Measurements from ENCODE around the gene PPP1R1B. TPM values are rescaled to one million over a fixed set of nuclear protein-coding genes. Genes with fewer than 3 reads are reported as not detected.

The PPP1R1B gene
- total RNA-seq, 1 experiment from 2014 or later, result not detected

GRCh38 chr17:39625198-39625785 lies 1.5 kb upstream of the PPP1R1B start:
- H3F3A ChIP-seq (ENCODE audit: insufficient read depth, low read depth), result peaks cover 15% of the 10 kb centered on the region; the same call in 1 of the 2 replicates
- no peaks in the 10 kb centered on the region for H3K79me2 ChIP-seq (ENCODE audit: low read depth)
- no peak overlapping the region for H3K27ac ChIP-seq
- H3K36me3 ChIP-seq (ENCODE audit: low read depth), result no peaks in the 10 kb centered on the region
- H2AFZ ChIP-seq, result no peak overlapping the region
- no peak for DNase-seq
- H3K9me3 ChIP-seq (ENCODE audit: insufficient read depth, low read depth), result no peaks in the 10 kb centered on the region
- H3K4me2 ChIP-seq, result no peak overlapping the region
- H3K27me3 ChIP-seq (ENCODE audit: insufficient read depth, low read depth), result no peaks in the 10 kb centered on the region
- POLR2A ChIA-PET (ENCODE audit: unreplicated experiment), result no interaction called here
- H3K9me2 ChIP-seq (ENCODE audit: insufficient read depth), result no peaks in the 10 kb centered on the region
- 0 out of 2 replicates have a peak, but pooled peaks cover 8% of the 10 kb centered on the region for H3K4me1 ChIP-seq (replicated peaks; ENCODE audit: insufficient read depth)
- no peak overlapping the region for H3K4me3 ChIP-seq
- TF ChIP-seq CTCF (conservative IDR thresholded peaks at IDR 0.05) (no peak), EZH2 (IDR thresholded peaks at IDR 0.05; ENCODE audit: low read depth) (no peak)
- CTCF ChIA-PET, result interaction anchor here (0.5 kb wide), 1 partner anchor 105 kb away, joined by 5 read pairs; the partner anchor contains the start of gene MIEN1
- intact Hi-C loops (cut with micrococcal nuclease; ENCODE audit: unreplicated experiment), result no loop called here
- no TSS peak for BruUV-seq (replicated peaks)
- no peaks in the 10 kb centered on the region for H4K20me1 ChIP-seq (ENCODE audit: insufficient read depth)

GRCh38 chr17:39627047-39627711 lies 427 bp downstream of the PPP1R1B start:
- no peaks in the 10 kb centered on the region for H3K27me3 ChIP-seq (ENCODE audit: insufficient read depth, low read depth)
- no peaks in the 10 kb centered on the region for H3K9me3 ChIP-seq (ENCODE audit: insufficient read depth, low read depth)
- POLR2A ChIA-PET (ENCODE audit: unreplicated experiment), result no interaction called here
- TF ChIP-seq EZH2 (IDR thresholded peaks at IDR 0.05; ENCODE audit: low read depth), result no peak
- no peak for TF ChIP-seq CTCF (conservative IDR thresholded peaks at IDR 0.05)
- no peaks in the 10 kb centered on the region for H3K9me2 ChIP-seq (ENCODE audit: insufficient read depth)
- BruUV-seq (replicated peaks), result no TSS peak
- DNase-seq, result no peak
- H2AFZ ChIP-seq, result no peak overlapping the region
- H3K79me2 ChIP-seq (ENCODE audit: low read depth), result no peaks in the 10 kb centered on the region
- no peaks in the 10 kb centered on the region for H4K20me1 ChIP-seq (ENCODE audit: insufficient read depth)
- no peak overlapping the region for H3K4me3 ChIP-seq
- intact Hi-C loops (cut with micrococcal nuclease; ENCODE audit: unreplicated experiment), result no loop called here
- no peak overlapping the region for H3K27ac ChIP-seq
- H3F3A ChIP-seq (ENCODE audit: insufficient read depth, low read depth), result peaks cover 22% of the 10 kb centered on the region; the same call in 1 of the 2 replicates
- peaks cover 26% of the 10 kb centered on the region for H3K4me1 ChIP-seq (replicated peaks; ENCODE audit: insufficient read depth)
- no peaks in the 10 kb centered on the region for H3K36me3 ChIP-seq (ENCODE audit: low read depth)
- H3K4me2 ChIP-seq, result no peak overlapping the region
- CTCF ChIA-PET, result interaction anchor here (0.7 kb wide), 1 partner anchor 411 kb away, joined by 11 read pairs; no protein-coding TSS in a partner anchor

GRCh38 chr17:39627712-39628516 lies 1.2 kb downstream of the PPP1R1B start:
- H3K9me3 ChIP-seq (ENCODE audit: insufficient read depth, low read depth), result no peaks in the 10 kb centered on the region
- H3K27ac ChIP-seq, result no peak overlapping the region
- H3K27me3 ChIP-seq (ENCODE audit: insufficient read depth, low read depth), result no peaks in the 10 kb centered on the region
- peaks cover 34% of the 10 kb centered on the region for H3K4me1 ChIP-seq (replicated peaks; ENCODE audit: insufficient read depth)
- POLR2A ChIA-PET (ENCODE audit: unreplicated experiment), result interaction anchor here (0.6 kb wide), 2 partner anchors 7 to 368 kb away, joined by 4 read pairs; no protein-coding TSS in a partner anchor
- no peak overlapping the region for H3K4me3 ChIP-seq
- no peaks in the 10 kb centered on the region for H3K79me2 ChIP-seq (ENCODE audit: low read depth)
- H2AFZ ChIP-seq, result no peak overlapping the region
- DNase-seq, result no peak
- intact Hi-C loops (cut with micrococcal nuclease; ENCODE audit: unreplicated experiment), result no loop called here
- H3F3A ChIP-seq (ENCODE audit: insufficient read depth, low read depth), result peaks cover 14% of the 10 kb centered on the region; the same call in 1 of the 2 replicates
- H4K20me1 ChIP-seq (ENCODE audit: insufficient read depth), result no peaks in the 10 kb centered on the region
- CTCF ChIA-PET, result interaction anchor here (0.7 kb wide), 1 partner anchor 412 kb away, joined by 11 read pairs; no protein-coding TSS in a partner anchor
- H3K4me2 ChIP-seq, result no peak overlapping the region
- TF ChIP-seq EZH2 (IDR thresholded peaks at IDR 0.05; ENCODE audit: low read depth) (no peak), CTCF (conservative IDR thresholded peaks at IDR 0.05) (no peak)
- no peaks in the 10 kb centered on the region for H3K36me3 ChIP-seq (ENCODE audit: low read depth)
- no peaks in the 10 kb centered on the region for H3K9me2 ChIP-seq (ENCODE audit: insufficient read depth)
- no TSS peak for BruUV-seq (replicated peaks)

All from PC-9 (cell line).